ENCODE data around the gene ANK3.
"Not testable (repeated sequence)": the region's sequence is repeated elsewhere in the genome, so short reads cannot be mapped to it uniquely, and the experiment has no call there.

Gene ANK3

DNA sequence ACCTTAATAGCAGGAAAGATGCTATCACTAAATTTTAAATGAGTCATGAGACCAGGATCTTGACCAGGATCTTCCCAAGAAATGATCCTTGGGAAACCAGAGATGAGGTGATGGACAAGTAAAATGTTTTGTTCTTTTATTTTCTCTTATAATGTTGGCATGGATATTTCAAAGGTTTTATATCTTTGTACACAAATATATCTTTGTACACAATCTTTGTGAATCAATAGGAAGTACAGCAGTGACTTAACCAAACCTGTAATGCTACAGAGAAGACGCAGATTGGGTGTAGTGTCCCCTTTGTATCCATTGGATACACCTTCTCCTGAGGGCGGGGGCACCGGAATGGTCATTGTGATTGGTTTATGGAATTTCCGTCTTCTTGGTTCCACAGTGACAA lies 303.3 kb downstream of the ANK3 start:
- DNase-seq (ENCODE audit: low read depth) = no peak

- no peak for DNase-seq (ENCODE audit: low read depth)
These were observed 306.8 kb downstream of the ANK3 start for GRCh38 chr10:60082744-60083344.

GRCh38 chr10:60082341-60082740 lies 307.3 kb downstream of the ANK3 start:
- DNase-seq (ENCODE audit: low read depth) = no peak

GRCh38 chr10:60073781-60074656 lies 315.7 kb downstream of the ANK3 start:
- DNase-seq (ENCODE audit: low read depth) = no peak

DNA sequence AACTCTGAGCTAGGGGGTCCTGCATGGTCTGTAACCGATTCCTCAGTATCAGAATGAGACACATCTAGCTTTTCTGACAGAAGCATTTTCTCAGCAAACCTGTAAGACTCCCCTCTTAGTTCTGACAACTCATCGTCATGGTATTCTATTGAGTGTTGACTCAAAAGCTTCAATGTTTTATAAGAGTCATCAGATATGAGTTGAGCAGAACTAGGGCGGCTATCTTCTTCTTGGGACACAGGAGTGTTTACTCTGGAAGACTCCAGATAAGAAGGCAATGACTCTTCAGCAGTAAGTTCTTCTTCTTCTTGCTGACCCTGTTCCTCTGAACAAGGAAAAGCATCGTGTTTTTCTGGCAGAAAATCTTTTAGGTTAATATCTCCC lies 316.3 kb downstream of the ANK3 start:
- DNase-seq (ENCODE audit: low read depth) = no peak

DNA sequence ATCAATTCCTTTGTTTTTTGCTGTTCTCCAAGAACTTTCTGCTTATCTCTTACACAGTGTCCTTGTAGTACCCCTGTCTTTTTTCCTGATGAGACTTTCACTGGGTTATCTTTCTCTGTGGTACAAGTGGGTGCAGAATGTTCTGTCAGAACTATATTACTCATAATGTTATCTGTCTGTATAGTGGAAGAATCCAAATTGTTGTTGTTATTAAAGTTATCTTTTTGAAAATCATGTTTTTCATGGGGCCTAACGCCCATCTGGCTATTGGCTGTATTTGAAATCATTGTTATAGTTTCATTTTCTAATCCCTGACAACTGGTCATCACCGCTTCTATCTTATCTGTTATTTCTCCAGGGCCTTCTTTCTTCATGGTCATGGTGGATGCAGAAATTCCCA lies 320.4 kb downstream of the ANK3 start:
- DNase-seq (ENCODE audit: low read depth) = no peak

- DNase-seq (ENCODE audit: low read depth) = no peak
These were observed 339.3 kb downstream of the ANK3 start for GRCh38 chr10:60050366-60050765.

- DNase-seq (ENCODE audit: low read depth) = no peak
These were observed 341.6 kb downstream of the ANK3 start for GRCh38 chr10:60048091-60048501.

DNA sequence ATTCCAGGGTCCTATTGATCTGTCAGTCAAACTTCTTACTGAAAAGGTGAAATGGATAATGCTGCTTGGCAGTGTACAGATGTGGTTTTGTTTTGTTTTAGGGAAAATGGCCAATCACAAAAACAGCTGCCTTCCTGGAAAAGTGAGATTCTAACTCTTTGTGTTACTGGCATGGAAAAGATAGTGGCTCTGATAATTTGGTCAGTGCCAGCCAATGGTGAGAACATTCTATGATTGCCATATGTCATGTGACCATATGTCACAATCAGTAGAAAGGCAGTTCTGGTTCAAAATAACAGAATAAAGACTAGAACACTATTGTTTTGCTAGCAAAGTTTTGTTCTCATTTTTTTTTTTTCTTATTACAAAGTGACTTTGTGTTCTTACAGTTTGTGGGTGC lies 344.1 kb downstream of the ANK3 start:
- DNase-seq (ENCODE audit: low read depth) = no peak

DNA sequence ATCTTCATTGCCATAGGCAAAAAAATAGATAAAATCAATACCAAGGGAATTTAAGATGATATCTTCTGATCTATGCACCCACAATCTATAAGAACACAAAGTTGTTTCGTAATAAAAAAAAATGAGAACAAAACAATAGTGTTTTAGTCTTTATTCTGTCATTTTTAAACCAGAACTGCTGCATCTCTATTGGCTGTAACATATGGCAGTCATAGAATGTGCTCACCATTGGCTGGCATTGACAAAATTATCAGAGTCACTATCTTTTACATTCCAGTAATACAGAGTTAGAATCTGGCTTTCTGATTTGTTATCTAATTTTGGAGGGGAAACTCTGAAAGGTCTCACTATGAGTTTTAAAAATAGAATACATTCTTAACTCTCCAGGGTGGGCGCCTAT lies 344.7 kb downstream of the ANK3 start:
- DNase-seq (ENCODE audit: low read depth) = no peak

- no peak for DNase-seq (ENCODE audit: low read depth)
These were observed 345.4 kb downstream of the ANK3 start for GRCh38 chr10:60044242-60044641.

DNA sequence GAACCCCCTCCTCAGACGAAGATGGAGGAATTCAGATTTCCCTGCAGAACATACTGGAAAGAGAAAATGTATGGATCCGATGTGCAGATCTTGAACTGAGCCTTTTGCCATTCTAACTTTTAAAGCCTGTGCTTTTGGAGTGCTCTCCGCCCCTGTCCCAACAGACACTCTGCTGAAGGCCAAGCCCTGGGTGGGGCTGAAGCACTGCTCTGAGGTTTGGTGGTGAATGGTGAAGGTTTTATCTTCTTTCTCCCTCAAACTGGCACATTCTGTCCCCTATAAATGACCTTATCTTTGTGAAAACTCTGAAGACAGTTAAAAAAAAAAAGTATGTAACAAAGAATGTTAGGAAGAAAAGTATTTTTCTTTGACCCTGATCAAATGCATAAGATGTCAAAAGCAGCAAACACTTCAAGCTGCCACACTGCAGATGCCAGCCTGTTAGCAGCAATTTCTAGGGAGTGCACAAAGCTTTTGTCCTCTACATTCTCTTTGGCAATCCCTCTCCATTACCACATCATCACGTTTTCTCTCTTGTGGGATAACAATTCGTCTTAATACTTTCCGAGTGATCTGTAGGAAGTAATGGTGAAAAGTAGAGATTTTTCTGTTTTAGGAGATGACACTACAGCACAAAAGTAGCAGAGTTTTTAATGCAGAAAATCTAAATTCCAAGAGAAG lies 346.0 kb downstream of the ANK3 start:
- DNase-seq (ENCODE audit: low read depth) = no peak

GRCh38 chr10:60042914-60043313 lies 346.8 kb downstream of the ANK3 start:
- no peak for DNase-seq (ENCODE audit: low read depth)

GRCh38 chr10:60042262-60042661 lies 347.4 kb downstream of the ANK3 start:
- DNase-seq (ENCODE audit: low read depth) = no peak

- no peak for DNase-seq (ENCODE audit: low read depth)
These were observed 348.1 kb downstream of the ANK3 start for GRCh38 chr10:60041489-60042133.

DNA sequence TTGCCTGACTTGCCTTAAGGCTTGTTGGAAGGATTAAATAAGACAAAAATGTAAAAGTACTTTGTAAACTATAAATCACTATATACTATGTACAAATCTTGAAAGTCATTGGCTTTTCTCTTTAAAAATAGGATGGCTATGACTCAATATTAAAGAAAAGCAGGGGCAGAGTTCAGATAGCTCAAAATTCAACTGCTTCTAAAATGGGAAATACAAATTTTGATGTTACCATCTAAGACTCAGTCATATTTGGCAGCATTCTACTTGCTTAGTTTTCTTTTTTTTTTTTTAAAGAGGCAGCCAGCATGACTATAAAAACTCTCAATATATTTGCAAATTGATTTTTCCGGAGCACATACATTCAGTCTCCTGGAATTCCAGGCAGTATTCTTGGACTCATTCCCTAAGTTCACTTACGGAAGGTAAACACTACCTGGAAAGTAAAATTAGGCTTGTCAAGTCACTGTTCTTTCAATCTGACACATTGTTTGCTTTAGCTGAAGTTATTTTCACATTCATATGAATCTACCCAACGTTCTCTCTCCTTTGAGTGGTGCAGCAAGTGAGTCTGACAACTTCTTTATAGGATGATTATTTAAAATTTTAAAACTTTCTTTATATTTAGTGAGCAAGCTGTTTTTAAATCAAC lies 349.5 kb downstream of the ANK3 start:
- peak; percentile 37 for DNase-seq (ENCODE audit: low read depth)

DNA sequence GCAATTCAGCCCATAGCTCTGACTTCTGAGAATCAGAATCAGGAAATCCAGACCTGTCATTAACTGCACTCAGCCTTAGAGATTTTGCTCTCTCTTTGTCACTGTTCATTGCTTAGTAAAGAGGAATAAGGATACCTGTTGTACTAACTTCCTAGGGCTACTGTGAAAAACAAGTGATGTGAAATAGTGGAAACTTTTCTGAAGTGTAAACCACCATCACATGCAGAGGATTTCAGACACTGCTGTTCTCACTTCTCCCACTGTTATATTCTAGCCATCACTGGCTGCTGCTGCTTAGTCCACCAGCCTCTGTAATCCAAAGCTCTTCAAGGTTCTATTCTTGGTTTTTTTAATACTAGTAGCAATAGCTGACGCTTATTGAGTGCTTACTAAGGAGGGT lies 353.7 kb downstream of the ANK3 start:
- no peak for DNase-seq (ENCODE audit: low read depth)

GRCh38 chr10:60035375-60035774 lies 354.3 kb downstream of the ANK3 start:
- not testable (repeated sequence) for DNase-seq (ENCODE audit: low read depth)

GRCh38 chr10:60032723-60033122 lies 357.0 kb downstream of the ANK3 start:
- DNase-seq (ENCODE audit: low read depth) = peak; percentile 48

DNA sequence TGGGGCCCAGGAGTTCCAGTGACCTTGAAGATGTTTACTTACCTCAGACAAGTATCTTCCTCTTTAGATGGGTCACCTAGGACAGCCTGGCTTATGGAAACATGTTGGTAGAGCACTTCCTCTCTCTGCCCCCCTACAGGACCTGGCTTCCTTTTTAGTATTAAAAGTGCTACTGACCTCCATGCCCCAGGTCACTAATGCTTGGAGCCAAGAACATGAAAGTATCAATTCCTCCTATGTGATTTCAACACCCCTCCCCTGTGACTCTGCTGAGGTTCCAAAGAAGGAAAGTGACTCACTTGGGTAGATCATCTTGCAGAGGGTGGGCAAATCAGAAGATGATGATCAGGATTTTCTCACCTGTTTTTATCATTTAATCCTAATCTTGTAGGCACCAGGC lies 358.0 kb downstream of the ANK3 start:
- no peak for DNase-seq (ENCODE audit: low read depth)

GRCh38 chr10:60031183-60031582 lies 358.5 kb downstream of the ANK3 start:
- DNase-seq (ENCODE audit: low read depth) = no peak

DNA sequence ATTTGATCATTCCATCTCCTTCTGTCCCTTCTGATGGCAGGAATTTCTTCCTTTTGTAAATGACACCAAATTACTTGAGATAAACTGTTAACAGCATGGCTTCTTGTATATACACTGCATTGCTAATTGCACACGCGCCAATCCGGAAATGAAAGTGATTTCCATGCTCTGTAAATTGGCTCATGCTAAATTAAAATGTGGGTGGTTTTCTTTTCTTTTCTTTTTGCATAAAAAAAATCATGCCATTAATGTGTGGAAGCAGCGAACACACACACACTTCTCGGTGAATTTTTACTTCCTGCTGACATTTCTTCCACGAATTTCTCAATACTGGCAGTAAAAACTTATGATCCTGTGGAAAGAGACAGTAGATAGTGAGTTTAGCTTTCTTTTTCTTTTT lies 360.2 kb downstream of the ANK3 start:
- DNase-seq (ENCODE audit: low read depth) = no peak
